PC-3 (cell line): ENCODE measurements around the gene OXSR1.

Source experiments
- EZH2phosphoT487 ChIP-seq: fragments of 300-600 bp; sonication (generic); IDR thresholded peaks from 2 replicates; pipeline ENCODE4 v1.6.1; 2018; ENCODE audit warnings: mild to moderate bottlenecking, antibody characterized with exemption, low read length, borderline replicate concordance
- TF ChIP-seq, protein P1 (sequence below): fragments of 300-600 bp; sonication (generic); conservative IDR thresholded peaks from 2 replicates; pipeline ENCODE4 v1.5.1; 2017; ENCODE audit warnings: antibody characterized with exemption, low read depth, mild to moderate bottlenecking, low read length

DNA sequence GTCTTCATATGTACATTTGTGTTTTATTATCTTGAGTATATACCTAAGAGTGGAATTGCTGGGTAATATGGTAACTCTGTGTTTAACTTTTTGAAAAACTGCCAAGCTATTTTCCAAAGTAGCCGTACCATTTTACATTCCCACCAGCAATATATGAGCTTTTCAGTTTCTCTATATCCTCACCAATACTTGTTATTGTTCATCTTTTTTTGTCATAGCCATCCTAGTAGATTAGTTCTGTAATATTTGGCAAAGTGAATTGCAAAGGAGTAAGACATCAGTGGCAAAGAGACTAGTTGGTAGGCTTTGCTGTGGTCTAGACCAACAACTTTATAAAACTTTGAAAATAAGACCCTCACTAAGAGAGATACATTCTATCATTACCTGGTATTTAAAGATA lies 21.4 kb downstream of the OXSR1 start:
- TF ChIP-seq EZH2phosphoT487 = no peak
- TF ChIP-seq, protein P1, sequence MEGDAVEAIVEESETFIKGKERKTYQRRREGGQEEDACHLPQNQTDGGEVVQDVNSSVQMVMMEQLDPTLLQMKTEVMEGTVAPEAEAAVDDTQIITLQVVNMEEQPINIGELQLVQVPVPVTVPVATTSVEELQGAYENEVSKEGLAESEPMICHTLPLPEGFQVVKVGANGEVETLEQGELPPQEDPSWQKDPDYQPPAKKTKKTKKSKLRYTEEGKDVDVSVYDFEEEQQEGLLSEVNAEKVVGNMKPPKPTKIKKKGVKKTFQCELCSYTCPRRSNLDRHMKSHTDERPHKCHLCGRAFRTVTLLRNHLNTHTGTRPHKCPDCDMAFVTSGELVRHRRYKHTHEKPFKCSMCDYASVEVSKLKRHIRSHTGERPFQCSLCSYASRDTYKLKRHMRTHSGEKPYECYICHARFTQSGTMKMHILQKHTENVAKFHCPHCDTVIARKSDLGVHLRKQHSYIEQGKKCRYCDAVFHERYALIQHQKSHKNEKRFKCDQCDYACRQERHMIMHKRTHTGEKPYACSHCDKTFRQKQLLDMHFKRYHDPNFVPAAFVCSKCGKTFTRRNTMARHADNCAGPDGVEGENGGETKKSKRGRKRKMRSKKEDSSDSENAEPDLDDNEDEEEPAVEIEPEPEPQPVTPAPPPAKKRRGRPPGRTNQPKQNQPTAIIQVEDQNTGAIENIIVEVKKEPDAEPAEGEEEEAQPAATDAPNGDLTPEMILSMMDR = no peak
